IPS-NIHi11 (cell line): ENCODE data around the gene RALGPS2.

Experiments
- DNase-seq: peaks from one replicate; pipeline ENCODE4 v3.0.0; 2012; ENCODE audit warnings: mixed read lengths, low spot score

Gene RALGPS2

GRCh38 chr1:178921499-178921898 is 196.5 kb downstream of the RALGPS2 start:
- no peak for DNase-seq

- DNase-seq: no peak
These were observed 198.5 kb downstream of the RALGPS2 start for GRCh38 chr1:178923512-178923911.

GRCh38 chr1:178926046-178926445 is 201.0 kb downstream of the RALGPS2 start:
- no peak for DNase-seq

- DNase-seq: no peak
These were observed 202.0 kb downstream of the RALGPS2 start for GRCh38 chr1:178927003-178927402.

- no peak for DNase-seq
These were observed 203.0 kb downstream of the RALGPS2 start for GRCh38 chr1:178928041-178928440.

GRCh38 chr1:178928976-178929375 is 203.9 kb downstream of the RALGPS2 start:
- DNase-seq: peak; percentile 42

GRCh38 chr1:178931858-178932551 is 207.0 kb downstream of the RALGPS2 start:
- no peak for DNase-seq

- DNase-seq: no peak
These were observed 207.5 kb downstream of the RALGPS2 start for GRCh38 chr1:178932552-178932906.

GRCh38 chr1:178933105-178933561 is 208.1 kb downstream of the RALGPS2 start:
- no peak for DNase-seq

GRCh38 chr1:178933709-178934490 is 208.9 kb downstream of the RALGPS2 start:
- no peak for DNase-seq

- DNase-seq: no peak
These were observed 209.5 kb downstream of the RALGPS2 start for GRCh38 chr1:178934546-178934945.

- DNase-seq: no peak
These were observed 210.6 kb downstream of the RALGPS2 start for GRCh38 chr1:178935610-178936009.

GRCh38 chr1:178937695-178938094 is 212.7 kb downstream of the RALGPS2 start:
- no peak for DNase-seq

- no peak for DNase-seq
These were observed 213.3 kb downstream of the RALGPS2 start for GRCh38 chr1:178938101-178938958.

GRCh38 chr1:178938959-178939317 is 213.9 kb downstream of the RALGPS2 start:
- DNase-seq: no peak

GRCh38 chr1:178939338-178940067 is 214.5 kb downstream of the RALGPS2 start:
- DNase-seq: no peak

- no peak for DNase-seq
These were observed 215.2 kb downstream of the RALGPS2 start for GRCh38 chr1:178940068-178940765.

- no peak for DNase-seq
These were observed 216.2 kb downstream of the RALGPS2 start for GRCh38 chr1:178941261-178941689.

GRCh38 chr1:178941849-178942248 is 216.8 kb downstream of the RALGPS2 start:
- DNase-seq: no peak

GRCh38 chr1:178942285-178943198 is 217.5 kb downstream of the RALGPS2 start:
- DNase-seq: no peak
